WTC11 (cell line): ENCODE data around the gene PIP5K1A.

Experiments
- ARID4B ChIP-seq: sonication (generic); formaldehyde crosslinking; IDR thresholded peaks from 2 replicates; pipeline ENCODE4 v1.8.0; 2023; ENCODE audit warnings: missing genetic modification reagents, mild to moderate bottlenecking, borderline replicate concordance
- ATF2 ChIP-seq: sonication (generic); formaldehyde crosslinking; IDR thresholded peaks from 2 replicates; pipeline ENCODE4 v1.8.1; 2022; ENCODE audit warnings: low read depth, missing genetic modification reagents, borderline replicate concordance
- CTCF ChIP-seq: fragments of 200-600 bp; IDR thresholded peaks from 2 replicates; pipeline ENCODE4 v1.8.0; 2022; ENCODE audit warnings: antibody characterized with exemption
- ERG ChIP-seq: fragments of 250-450 bp; sonication (Bioruptor Pico); IDR thresholded peaks from 2 replicates; pipeline ENCODE4 v1.8.0; 2021; ENCODE audit warnings: mild to moderate bottlenecking
- ESRRA ChIP-seq: sonication (generic); formaldehyde crosslinking; IDR thresholded peaks from 2 replicates; pipeline ENCODE4 v1.8.1; 2022; ENCODE audit warnings: mild to moderate bottlenecking, missing genetic modification reagents, borderline replicate concordance
- GABPB1 ChIP-seq: sonication (generic); formaldehyde crosslinking; IDR thresholded peaks from 2 replicates; pipeline ENCODE4 v1.8.1; 2023; ENCODE audit warnings: mild to moderate bottlenecking, missing genetic modification reagents
- MAX ChIP-seq: sonication (generic); formaldehyde crosslinking; IDR thresholded peaks from 2 replicates; pipeline ENCODE4 v1.8.0; 2022; ENCODE audit warnings: mild to moderate bottlenecking, missing genetic modification reagents
- NR2C2 ChIP-seq: sonication (generic); formaldehyde crosslinking; IDR thresholded peaks from 2 replicates; pipeline ENCODE4 v1.8.0; 2022; ENCODE audit warnings: mild to moderate bottlenecking, missing genetic modification reagents
- RELA ChIP-seq: sonication (generic); formaldehyde crosslinking; IDR thresholded peaks from 2 replicates; pipeline ENCODE4 v1.8.1; 2022; ENCODE audit warnings: missing genetic modification reagents, mild to moderate bottlenecking, borderline replicate concordance
- USF2 ChIP-seq: sonication (generic); formaldehyde crosslinking; IDR thresholded peaks from 2 replicates; pipeline ENCODE4 v1.8.1; 2023; ENCODE audit warnings: mild to moderate bottlenecking, missing genetic modification reagents, moderate library complexity
- ZBTB21 ChIP-seq: sonication (generic); formaldehyde crosslinking; IDR thresholded peaks from 2 replicates; pipeline ENCODE4 v1.8.1; 2023; ENCODE audit warnings: mild to moderate bottlenecking, missing genetic modification reagents, borderline replicate concordance

- TF ChIP-seq USF2: no peak
- no peak for TF ChIP-seq ATF2
- TF ChIP-seq GABPB1 (CRISPR knock-in tag): no peak
- TF ChIP-seq ARID4B: no peak
- TF ChIP-seq MAX (CRISPR knock-in tag): no peak
- TF ChIP-seq ERG: no peak
- no peak for TF ChIP-seq NR2C2 (CRISPR knock-in tag)
- no peak for TF ChIP-seq CTCF
- TF ChIP-seq ZBTB21 (CRISPR knock-in tag): no peak
- TF ChIP-seq ESRRA (CRISPR knock-in tag): no peak
- no peak for TF ChIP-seq RELA (CRISPR knock-in tag)
These were observed 91.8 kb downstream of the PIP5K1A start for GRCh38 chr1:151289991-151290708.
